ENCODE data around the gene CBX2. TPM values are rescaled to one million over a fixed set of nuclear protein-coding genes. Genes with fewer than 3 reads are reported as not detected.
A peak's percentile ranks its signal among the peaks of the same experiment; 100 is the strongest.

The CBX2 gene
- total RNA-seq, 3 donors from 2014 or later (not counting 1 experiment from before 2014, with no cell fraction given), result 0.18 to 1.3 TPM; not detected in 1

- ATAC-seq, result no peak
- no peaks in the 10 kb centered on the region for H3K36me3 Mint-ChIP-seq
- Histone ChIP-seq H3K9me3 (ENCODE audit: control insufficient read depth, insufficient read depth, low read length) (no peaks in the 10 kb centered on the region), H3K4me3 (ENCODE audit: low read length) (no peak overlapping the region), H3K4me1 (ENCODE audit: control insufficient read depth, insufficient read depth, low read length) (peaks cover 42% of the 10 kb centered on the region), H3K27ac (ENCODE audit: low read length) (no peak overlapping the region), H3K27me3 (ENCODE audit: control insufficient read depth, insufficient read depth, low read length) (peaks cover 49% of the 10 kb centered on the region), H3K36me3 (ENCODE audit: control insufficient read depth, insufficient read depth, low read length) (peaks cover 3% of the 10 kb centered on the region)
- H3K4me1 Mint-ChIP-seq, result peaks cover 7 to 9% of the 10 kb centered on the region in 2 donors
- TF ChIP-seq CTCF (IDR thresholded peaks at IDR 0.05), result no peak
- no peak overlapping the region for H3K27ac Mint-ChIP-seq
- H3K27me3 Mint-ChIP-seq (ENCODE audit: low read depth in 2 of 2), result peaks cover 12 to 28% of the 10 kb centered on the region in 2 donors
- H3K4me3 Mint-ChIP-seq, result peak overlapping the region; percentile 35
- 72% methylated on average over 63 of the region's 63 CpGs for WGBS (ENCODE audit: insufficient coverage)
- H3K9me3 Mint-ChIP-seq, result no peaks in the 10 kb centered on the region
- no peak for DNase-seq
- intact Hi-C loops (cut with micrococcal nuclease), result no loop called here
Measured at GRCh38 chr17:79792984-79793923, 15.3 kb downstream of the CBX2 start.

GRCh38 chr17:79793924-79794304 is 16.0 kb downstream of the CBX2 start:
- no peak overlapping the region for H3K27ac Mint-ChIP-seq
- Histone ChIP-seq H3K4me3 (ENCODE audit: low read length) (no peak overlapping the region), H3K27me3 (ENCODE audit: control insufficient read depth, insufficient read depth, low read length) (peaks cover 49% of the 10 kb centered on the region), H3K27ac (ENCODE audit: low read length) (no peak overlapping the region), H3K36me3 (ENCODE audit: control insufficient read depth, insufficient read depth, low read length) (peaks cover 3% of the 10 kb centered on the region), H3K9me3 (ENCODE audit: control insufficient read depth, insufficient read depth, low read length) (no peaks in the 10 kb centered on the region), H3K4me1 (ENCODE audit: control insufficient read depth, insufficient read depth, low read length) (peaks cover 48% of the 10 kb centered on the region)
- TF ChIP-seq CTCF (IDR thresholded peaks at IDR 0.05), result no peak
- H3K9me3 Mint-ChIP-seq, result no peaks in the 10 kb centered on the region
- 83% methylated on average over 2 of the region's 3 CpGs for WGBS (ENCODE audit: insufficient coverage)
- intact Hi-C loops (cut with micrococcal nuclease), result no loop called here
- H3K4me3 Mint-ChIP-seq, result peak overlapping the region; percentile 35
- peaks cover 10 to 30% of the 10 kb centered on the region in 2 donors for H3K27me3 Mint-ChIP-seq (ENCODE audit: low read depth in 2 of 2)
- ATAC-seq (no peak), DNase-seq (no peak)
- H3K4me1 Mint-ChIP-seq, result peaks cover 14 to 16% of the 10 kb centered on the region in 2 donors
- no peaks in the 10 kb centered on the region for H3K36me3 Mint-ChIP-seq

GRCh38 chr17:79794659-79795511 is 16.9 kb downstream of the CBX2 start:
- no peak for TF ChIP-seq CTCF (IDR thresholded peaks at IDR 0.05)
- Mint-ChIP-seq H3K4me1 (peaks cover 20 to 23% of the 10 kb centered on the region in 2 donors), H3K36me3 (no peaks in the 10 kb centered on the region), H3K27ac (no peak overlapping the region), H3K27me3 (ENCODE audit: low read depth in 2 of 2) (peaks cover 11 to 32% of the 10 kb centered on the region in 2 donors), H3K9me3 (no peaks in the 10 kb centered on the region), H3K4me3 (peak overlapping the region; percentile 28)
- H3K27ac ChIP-seq (ENCODE audit: low read length), result no peak overlapping the region
- peaks cover 52% of the 10 kb centered on the region for H3K4me1 ChIP-seq (ENCODE audit: control insufficient read depth, insufficient read depth, low read length)
- WGBS (ENCODE audit: insufficient coverage), result 96% methylated on average over 47 of the region's 47 CpGs
- no peak overlapping the region for H3K4me3 ChIP-seq (ENCODE audit: low read length)
- no peaks in the 10 kb centered on the region for H3K9me3 ChIP-seq (ENCODE audit: control insufficient read depth, insufficient read depth, low read length)
- peaks cover 3% of the 10 kb centered on the region for H3K36me3 ChIP-seq (ENCODE audit: control insufficient read depth, insufficient read depth, low read length)
- peaks cover 50% of the 10 kb centered on the region for H3K27me3 ChIP-seq (ENCODE audit: control insufficient read depth, insufficient read depth, low read length)
- intact Hi-C loops (cut with micrococcal nuclease), result loop anchor here (5.0 kb wide), 1 partner anchor 48 kb away; no protein-coding TSS in a partner anchor
- ATAC-seq (no peak), DNase-seq (no peak)
